ENCODE measurements around the gene NADK.

Gene NADK

DNA sequence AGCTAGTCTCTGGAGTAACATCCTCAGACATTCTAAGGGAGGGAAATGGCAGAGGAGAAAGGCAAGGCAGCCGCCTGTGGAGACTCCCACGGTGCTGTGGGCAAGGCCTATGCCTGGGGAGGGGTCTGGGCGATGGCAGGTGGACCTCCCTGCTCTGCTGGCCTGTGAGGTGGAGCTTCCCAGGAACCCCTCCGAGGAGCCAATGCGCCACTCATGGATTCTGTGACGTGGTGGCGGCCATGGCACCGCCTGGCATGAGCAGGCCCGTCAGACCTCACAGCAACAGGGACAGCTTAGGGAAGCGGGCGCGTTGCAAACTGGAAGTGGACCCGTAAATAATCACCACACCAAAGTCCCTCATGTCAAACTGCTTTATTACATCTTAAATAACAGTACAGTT, 6.7 kb upstream of the NADK start:
- DNase-seq = no peak

DNA sequence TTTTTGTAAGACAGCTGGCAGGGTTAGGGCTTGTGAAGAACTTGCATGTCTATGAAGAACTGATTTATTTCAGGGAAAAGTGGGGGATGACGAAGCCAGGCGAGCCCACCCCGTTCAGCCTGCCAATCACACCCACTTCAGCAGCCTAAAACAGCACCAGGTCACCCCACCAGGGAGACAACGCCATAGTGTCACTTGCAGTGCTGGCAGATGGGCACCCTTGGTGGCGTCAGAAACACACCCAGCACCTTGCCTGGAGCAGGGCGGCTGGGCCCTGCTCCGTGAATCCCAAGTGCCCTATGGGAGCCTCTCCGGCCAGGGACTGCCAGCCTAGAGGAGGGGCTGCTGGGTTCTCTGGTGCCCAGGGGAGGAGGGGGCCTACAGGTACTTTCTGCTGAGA, 5.0 kb upstream of the NADK start:
- no peak for DNase-seq

DNA sequence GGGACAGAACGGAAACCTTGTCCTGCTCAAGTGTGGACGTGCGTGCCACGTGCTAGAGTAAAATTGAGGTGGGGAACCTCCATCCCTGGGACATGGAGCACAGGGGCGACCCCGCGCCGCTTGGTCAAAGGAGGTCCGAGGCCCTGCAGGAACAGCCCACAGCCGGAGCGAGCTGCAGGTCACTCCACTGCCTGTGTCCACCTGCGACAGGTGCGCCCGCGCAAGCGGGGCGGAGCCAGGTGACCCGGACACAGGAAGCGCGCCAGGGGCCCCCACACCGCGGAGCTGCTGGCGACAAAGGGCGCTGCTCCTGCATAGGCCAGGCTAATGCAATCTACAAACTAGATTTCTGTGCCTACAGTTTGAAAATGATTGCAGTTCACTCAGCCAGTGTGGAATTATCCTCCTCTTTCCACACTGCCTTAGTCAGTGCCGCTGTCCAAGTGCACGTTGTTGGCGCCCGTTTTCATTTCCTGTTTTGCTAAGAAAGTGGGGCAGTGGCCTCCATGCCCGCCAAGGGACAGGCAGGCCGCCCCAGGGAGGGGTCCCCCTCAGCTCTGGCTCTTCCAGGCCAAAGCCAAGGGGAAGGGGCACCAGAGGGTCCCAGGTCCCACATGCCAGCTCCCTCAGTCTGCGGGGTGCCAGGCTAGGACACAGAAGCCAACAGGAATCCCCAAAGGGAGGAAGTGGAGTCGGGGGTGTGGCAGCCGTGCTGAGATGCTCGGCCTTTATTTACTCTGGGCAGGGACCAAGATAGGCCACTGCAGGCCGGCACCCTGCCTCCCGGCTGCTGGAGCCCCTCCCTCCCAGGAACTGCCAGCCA, 4.3 kb upstream of the NADK start:
- no peak for DNase-seq

DNA sequence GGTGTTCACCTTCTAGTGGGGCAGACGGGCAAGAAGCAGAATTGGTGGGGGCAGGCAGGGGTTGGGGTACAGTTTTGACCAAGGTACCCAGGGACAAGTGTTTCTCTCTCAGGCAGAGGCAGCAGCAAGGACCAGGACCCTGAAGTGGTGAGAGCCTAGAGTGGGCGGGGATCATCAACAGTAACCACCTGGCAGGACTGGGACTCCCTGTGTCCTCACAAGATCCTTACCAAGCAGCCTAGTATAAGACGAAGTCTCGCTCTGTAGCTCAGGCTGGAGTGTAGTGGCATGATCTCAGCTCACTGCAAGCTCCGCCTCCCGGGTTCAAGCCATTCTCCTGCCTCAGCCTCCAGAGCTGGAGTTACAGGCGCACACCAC, 3.2 kb upstream of the NADK start:
- no peak for DNase-seq

DNA sequence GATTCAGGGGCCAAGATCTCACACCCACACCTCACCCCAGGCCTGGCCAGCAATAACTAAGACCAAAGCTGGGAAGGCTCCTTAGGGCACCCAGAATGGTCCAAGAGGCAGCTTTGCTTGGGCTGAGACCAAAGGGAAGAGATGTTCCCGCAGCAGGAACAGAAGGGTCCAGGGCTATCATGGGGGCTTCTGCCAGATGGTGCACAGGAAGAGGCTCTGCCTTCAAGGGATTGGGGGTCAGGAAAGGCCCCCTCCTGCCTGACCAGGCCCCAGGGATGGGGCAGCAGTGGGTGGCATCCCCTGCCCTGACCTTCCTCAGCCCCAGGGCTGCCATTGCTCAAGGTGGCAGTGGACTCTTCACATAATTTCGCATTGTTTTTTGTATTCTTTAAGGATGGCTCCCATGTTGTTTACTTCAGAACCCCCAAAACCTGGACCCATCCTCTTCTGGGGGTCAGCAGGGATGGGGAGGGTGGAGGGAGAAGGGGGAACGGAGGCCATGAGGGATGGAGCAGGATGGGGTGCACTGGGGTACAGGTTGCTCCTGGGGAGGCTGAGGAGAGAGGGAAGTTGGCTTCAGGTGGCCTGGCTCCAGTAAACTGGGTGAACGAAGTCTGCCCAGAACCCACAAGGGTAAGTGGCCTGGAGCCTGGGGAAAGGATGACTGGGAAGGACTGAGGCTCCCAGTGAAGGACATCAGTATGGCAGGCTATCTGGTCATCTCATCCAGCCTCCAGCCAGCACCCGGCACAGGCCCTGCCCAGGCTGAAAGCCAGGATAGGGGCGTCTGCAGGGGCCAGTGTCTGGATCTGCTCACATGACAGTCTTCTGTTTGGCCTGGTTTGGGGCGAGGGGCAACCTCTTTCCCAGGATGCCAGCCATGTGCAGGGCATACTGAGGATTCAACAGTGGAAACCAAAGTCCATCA, 2.6 kb upstream of the NADK start:
- no peak for DNase-seq

DNA sequence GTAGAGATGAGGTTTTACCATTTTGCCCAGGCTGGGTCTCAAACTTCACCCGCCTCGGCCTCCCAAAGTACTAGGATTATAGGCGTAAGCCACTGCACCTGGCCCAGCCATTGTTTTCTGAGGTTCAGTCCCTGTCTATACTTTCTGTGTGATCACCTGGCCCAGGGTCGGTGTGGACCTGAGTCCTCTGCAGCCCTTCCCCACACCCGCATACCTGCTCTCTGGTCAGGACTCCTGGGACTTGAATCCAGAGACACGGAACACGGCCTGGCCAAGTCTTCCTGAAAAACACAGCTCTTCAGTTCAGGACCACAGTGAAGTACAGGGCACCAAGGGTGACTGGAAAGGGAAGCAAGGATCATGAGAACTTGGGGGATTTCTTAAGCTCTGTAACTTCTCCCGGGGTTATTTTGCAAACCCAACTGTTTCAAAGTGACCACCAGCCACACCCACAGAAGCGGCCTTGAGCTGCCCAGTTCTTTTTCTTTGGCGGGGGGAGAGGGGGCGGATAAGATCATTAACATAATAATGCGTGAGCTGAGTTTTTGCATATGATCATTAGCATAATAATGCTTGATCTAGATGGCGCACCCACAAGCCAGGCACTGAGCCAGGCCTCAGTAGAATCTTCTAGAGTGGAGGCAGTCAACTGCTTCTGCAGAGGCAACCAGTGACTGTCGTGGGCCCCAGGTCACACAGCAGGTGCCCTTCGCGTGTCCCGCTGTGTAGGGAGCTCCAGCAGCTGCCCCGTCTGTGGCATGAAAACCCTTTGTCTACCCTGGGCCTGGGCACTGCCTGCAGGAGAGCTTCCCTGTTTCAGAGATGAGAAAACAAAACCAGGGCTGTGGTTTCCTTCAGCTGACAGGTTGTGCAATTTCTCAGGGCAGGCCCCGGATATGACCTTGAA, 1.7 kb upstream of the NADK start:
- DNase-seq = no peak

DNA sequence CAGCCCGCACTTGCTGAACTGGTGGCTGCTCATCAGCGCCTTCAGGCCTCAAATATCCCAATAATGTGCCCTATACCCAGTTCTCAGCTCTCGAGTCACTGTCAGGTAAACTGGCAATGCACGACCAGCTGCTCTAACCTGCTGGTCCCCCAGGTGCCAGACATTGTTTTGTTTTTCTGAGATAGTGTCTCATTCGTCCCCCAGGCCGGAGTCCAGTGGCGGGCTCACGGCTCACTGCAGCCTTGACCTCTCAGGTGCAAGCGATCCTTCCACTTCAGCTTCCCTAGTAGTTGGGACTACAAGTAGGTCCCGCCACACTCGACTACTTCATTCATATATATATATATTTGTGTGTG, 1.0 kb upstream of the NADK start:
- no peak for DNase-seq

DNA sequence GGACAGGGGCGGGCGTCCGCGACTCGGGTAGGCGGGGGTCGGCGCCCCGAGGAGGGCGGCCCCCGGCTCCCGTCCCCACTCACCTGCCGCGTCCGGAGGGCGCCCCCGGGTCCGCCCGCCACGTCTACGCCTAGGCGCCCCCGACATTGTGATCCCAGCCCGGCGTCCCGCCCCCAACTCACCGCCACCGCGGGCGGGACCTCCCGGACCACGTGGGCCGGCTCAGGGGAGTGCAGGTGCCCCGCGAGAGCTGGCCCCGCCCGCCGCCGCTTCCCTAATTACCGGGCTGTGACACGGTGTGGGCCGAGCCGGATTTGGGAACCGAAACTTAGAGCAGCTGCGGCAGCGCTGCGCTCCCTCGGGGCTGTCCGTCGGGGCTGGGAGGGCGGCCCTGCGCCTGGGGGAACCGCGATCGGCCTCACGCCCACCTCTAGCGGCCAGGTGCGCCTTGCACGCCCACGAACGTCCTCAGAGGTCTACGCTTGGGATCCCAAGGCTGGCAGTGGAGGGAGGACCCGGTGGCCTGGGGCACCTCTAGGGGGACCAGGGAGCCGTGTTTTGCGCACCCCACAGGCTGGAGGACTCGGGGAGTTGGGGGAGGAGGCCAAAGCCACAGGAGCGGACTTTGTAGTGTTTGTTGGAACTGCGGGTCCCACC, 521 bp upstream of the NADK start:
- no peak for DNase-seq

DNA sequence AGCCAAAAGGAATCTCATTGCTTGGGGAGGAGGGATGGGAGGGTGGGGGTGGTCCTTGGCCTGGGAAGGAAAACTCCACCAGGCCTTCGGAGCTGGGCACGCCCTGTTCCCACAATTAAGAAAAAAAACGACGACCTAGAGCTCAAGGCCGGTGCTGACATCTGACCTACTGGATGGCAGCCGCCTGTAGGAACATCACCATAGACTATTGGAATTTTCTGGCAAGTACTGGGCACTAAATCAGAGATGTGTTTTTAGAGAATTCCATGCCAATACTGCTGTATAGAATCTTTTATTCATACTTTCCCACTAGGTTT, 729 bp downstream of the NADK start:
- no peak for DNase-seq

DNA sequence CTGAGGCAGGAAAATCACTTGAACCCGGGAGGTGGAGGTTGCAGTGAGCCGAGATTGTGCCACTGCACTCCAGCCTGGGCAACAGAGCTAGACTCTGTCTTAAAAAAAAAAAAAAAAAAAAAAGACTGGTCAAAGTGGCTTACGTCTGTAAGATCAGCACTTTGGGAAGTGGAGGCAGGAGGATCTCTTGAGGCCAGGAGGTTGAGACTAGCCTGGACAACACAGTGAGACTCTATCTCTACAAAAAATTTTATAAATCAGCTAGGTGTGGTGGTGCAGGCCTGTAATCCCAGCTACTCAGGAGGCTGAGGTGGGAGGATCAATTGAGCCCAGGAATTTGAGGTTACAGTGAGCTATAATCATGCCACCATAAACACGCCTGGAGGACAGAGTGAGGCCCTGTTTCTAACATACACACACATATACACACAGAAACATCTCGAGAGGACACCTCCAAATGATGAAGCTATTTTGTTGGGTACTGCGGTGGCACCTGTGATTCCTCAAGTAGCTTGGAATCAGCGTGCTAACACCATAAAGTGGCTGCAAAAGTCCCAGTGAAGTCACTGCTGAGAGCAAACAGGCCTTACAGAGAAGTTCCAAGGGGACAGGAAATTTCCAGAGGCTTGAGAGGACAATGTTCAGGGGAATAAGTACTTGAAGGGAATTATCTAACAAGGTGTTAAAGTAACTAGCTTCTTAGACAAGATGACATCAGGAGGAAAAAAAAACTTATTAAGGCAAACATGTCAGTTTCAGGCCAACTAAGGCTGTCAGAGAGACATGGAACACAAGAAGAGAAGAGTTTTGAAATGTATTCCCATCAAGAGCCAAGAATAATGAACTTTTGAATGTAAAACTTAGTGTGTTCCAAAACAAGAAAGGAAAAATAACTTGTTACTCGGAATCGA, 1.3 kb downstream of the NADK start:
- no peak for DNase-seq

DNA sequence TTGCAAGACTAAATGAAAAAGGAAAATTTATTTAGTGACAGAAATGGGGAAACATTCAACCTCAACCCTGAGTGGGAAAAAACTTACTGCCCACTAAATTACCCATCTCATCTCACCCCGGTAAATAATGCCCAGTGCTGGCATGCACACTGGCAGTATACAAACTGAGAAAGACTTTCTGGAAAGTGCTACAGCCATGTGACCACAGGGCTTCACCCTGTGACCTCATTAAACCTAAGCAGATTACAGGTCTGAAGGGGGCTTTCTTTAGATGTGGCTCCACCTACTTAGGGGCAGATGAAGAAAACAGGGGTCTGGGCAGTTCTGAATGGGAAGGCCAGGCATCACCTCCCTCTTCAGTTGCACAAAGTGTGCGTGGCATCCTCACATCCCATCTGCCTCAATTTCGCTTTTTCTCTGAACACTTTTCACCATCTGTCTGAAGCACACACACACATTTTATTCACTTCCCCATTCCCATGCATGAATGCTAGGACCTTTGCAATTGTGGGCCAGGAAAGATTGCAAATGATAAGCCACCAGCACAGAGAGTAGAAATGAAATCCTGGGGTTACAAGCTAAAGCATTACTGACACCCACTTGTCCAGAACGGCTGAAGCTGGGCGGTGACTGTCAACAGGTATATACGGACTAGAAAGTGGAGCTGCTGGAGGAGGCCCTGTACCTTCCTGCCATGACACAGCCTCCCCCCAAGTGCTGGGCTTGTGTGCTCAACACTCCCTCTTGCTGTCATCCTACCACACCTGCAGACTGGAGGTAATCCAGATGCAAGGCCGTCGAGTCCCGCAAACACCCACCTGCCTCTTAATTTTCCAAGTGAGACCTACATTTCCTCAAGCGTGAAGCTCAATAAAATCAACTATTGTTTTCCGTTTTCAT, 2.7 kb downstream of the NADK start:
- DNase-seq = no peak

DNA sequence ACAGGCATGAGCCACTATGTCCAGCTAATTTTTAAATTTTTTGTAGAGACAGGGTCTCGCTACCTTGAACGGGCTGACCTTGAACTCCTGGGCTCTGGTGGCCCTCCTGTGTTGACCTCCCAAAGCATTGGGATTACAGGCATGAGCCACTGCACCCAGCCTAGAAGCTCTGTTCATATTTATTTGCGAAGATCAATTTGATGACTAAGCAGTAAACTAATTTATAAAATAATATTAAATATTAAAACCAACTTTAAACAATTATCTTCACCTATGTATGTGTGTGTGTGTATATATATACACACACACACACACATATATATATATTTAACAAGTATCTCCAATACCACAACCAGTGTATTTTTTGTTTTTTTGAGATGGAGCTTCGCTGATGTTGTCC, 4.4 kb downstream of the NADK start:
- no peak for DNase-seq

DNA sequence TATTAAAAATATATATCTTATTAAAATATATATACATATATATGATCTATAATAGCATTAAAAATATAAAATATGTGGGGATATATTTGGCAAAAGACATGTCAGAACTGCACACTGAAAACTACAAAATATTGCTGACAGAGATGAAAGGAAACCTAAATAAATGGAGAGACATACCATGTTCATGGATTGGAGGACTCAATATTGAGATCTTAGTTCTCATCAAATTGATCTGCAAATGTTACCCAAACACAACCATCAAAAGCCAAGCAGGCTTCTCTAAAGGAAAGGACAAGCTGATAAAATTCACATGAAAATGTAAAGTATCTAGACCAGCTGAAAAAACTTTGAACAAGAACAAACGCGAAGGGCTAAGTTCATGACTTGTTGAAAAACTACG, 7.2 kb downstream of the NADK start:
- DNase-seq = no peak

DNA sequence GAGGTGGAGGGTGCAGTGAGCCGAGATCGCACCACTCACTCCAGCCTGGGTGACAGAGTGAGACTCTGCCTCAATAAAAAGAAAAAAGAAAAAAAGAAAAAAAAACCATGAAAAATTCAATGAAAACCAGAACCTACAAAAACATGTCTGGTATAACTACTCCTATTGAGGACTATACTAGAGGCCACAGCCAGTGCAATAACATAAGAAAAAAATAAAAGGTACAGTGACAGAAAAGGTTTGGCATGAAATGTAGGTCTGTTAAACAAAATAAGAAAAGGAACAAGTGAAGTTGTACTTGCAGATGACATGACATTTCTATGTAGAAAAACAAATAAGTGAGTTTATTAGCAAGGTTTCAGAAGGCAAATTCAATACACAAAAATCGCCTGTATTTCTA, 8.2 kb downstream of the NADK start:
- no peak for DNase-seq

DNA sequence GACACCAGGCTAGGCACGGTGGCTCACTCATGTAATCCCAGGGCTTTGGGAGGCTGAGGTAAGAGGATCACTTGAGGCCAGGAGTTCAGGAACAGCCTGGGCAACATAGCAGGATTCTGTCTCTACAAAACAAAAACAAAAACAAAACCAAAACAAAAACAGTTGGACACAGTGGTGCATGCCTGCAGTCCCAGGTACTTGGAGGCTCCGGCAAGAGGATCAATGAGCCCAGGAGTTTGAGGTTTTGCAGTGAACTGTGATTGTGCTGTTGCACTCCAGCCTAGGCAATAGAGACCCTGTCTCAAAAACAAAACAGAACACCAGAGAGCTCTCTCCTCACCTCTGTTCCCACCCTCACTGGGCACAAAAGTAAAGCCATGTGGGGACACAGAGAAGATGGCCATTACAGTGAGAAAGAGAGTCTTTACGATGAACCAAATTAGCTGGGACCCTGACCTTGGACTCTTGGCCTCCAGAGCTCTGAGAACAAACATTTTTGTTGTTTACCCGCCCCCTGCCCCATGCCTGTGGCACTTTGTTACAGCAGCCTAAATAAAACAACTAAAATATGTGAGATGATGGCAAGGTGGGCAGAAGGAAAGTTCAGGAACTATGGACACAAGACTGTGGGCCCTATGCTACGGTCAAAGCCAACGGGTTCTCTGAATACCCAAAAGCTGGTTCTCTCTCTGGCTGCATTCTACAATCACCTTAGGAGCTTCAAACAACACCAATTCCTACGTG, 9.8 kb downstream of the NADK start:
- DNase-seq = no peak

DNA sequence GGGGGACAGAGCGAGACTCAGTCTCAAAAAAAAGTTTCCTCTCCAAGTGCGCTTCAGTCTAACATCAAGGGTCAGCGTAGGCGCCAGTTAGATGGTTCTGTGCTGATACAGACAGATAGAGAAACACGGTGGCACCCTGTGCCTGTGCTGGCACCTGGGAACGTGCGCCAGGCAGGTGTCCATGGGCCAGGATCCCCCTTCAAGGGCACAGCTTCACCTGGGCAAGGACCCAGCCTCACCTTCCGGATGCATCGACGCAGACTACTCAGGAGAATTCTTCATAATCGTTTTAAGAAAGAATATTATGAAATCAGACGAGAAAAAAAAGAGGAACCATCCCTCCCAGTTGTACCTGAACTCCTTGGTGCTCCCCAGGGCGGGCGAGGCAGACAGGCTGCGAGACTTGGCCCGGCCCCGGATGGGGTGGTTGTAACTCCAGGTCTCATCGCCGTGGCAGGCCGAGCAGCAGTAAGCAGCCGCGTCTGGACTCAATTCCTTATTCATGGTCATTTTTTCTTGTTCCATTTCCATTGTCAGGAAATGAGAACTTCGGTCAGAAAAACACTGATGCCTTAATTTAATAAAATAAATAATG, 13.3 kb downstream of the NADK start:
- no peak for DNase-seq

DNA sequence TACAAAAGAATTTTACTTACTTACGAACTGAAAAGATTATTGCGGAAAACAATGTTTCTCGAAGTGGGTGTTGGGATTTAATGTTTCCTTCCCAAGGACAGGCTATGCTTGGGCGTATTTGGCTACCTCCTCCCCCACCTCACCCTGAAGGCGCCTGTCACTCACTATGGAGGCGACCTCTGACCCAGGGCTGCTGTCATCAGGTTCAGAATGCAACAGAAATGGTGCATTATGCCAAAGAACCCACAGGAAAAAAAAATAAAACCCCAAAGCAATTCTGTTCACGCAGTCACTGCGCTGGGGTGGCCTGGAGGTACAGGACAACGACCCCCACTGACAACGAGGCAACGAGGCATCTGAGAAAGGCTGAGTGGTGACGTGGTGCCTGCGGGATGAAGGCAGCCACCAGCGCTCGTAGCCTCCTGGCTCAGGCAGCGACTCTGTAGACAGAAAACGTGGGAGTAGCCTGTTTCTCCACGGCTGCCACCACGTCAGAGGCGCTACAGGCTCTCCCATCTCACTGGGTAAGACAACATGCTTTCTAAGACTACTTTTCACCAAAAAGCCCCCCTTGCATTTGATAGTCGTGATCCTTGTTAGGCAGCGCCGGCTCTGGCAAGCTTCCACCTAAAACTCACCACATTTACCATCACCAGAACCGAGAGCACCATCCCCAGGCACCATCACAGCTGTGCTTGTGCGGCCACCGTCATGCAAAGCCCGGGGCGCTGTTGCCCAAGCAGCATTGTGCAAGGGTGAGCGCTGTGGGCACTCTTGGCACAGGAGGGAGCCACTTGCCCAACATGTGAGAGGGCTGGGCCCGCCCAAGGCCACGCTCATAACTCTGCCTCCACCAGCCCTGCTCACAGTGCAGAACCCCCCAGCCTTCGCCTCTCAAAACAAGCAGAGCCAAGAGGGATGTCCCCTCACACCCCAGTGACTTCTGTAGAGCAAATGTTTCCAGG, 14.3 kb downstream of the NADK start:
- no peak for DNase-seq
